SK-N-SH (cell line): ENCODE results near the gene KCNQ2. TPM values are rescaled to one million over a fixed set of nuclear protein-coding genes. Genes with fewer than 3 reads are reported as not detected.

Experiments
- CTCF ChIA-PET: fragments of 300-600, 350-600 bp; formaldehyde crosslinking; extraction: SDS; loops from one replicate; lab custom pipeline; 2021; lab: Yijun Ruan, JAX
- POLR2A ChIA-PET: fragments of 350-600 bp; sonication (Branson Sonifier 250); formaldehyde crosslinking; extraction: SDS; loops from one replicate; lab custom pipeline; 2020; ENCODE audit warnings: antibody characterized with exemption, inconsistent platforms; lab: Yijun Ruan, JAX
- DNase-seq: peaks from one replicate; pipeline ENCODE4 v3.0.0; 2012
- H2AFZ ChIP-seq: fragments of 200-600 bp; sonication (generic); 2 replicates; pipeline ENCODE4 v1.8.1; 2016; ENCODE audit warnings: antibody characterized with exemption, mild to moderate bottlenecking, low read depth
- H3F3A ChIP-seq: fragments of 200-600 bp; sonication (generic); replicated peaks from 2 replicates; pipeline ENCODE3; 2016; ENCODE audit warnings: antibody characterized with exemption, mild to moderate bottlenecking; ENCODE audit not compliant: insufficient read depth
- H3K27ac ChIP-seq, 2 experiments: fragments of 200-500 bp in 1 of 2; fragments of 200-600 bp in 1 of 2; sonication (Bioruptor generic) in 1 of 2; sonication (generic), shearing (Covaris generic) in 1 of 2; 2 replicates each; pipeline versions ENCODE4 v1.5.1 to v1.6.1; 2014 to 2016; ENCODE audit warnings: low read depth in 2 of 2, inconsistent platforms in 1 of 2, low read length in 1 of 2, mild to moderate bottlenecking in 1 of 2, mixed read lengths in 1 of 2
- H3K27me3 ChIP-seq: fragments of 200-600 bp; sonication (generic), shearing (Covaris generic); 2 replicates; pipeline ENCODE4 v1.6.1; 2016; ENCODE audit warnings: mixed run types; ENCODE audit not compliant: insufficient read depth
- H3K36me3 ChIP-seq, 2 experiments: fragments of 200-500 bp in 1 of 2; fragments of 200-600 bp in 1 of 2; sonication (Bioruptor generic) in 1 of 2; sonication (generic) in 1 of 2; replicated peaks in 1 of 2; 2 replicates each; pipeline versions ENCODE3 to v1.5.1; 2014 to 2016; ENCODE audit warnings: low read length in 1 of 2, mild to moderate bottlenecking in 1 of 2; ENCODE audit not compliant: insufficient read depth in 2 of 2, control insufficient read depth in 1 of 2
- H3K4me1 ChIP-seq, 2 experiments: fragments of 200-500 bp in 1 of 2; fragments of 200-600 bp in 1 of 2; sonication (Bioruptor generic) in 1 of 2; sonication (generic), shearing (Covaris generic) in 1 of 2; 2 replicates each; pipeline versions ENCODE4 v1.5.1 to v1.6.1; 2014 to 2016; ENCODE audit warnings: low read depth in 1 of 2, low read length in 1 of 2, mixed run types in 1 of 2; ENCODE audit not compliant: insufficient read depth in 2 of 2, control insufficient read depth in 1 of 2
- H3K4me2 ChIP-seq: fragments of 200-600 bp; sonication (generic), shearing (Covaris generic); 2 replicates; pipeline ENCODE4 v1.6.1; 2017; ENCODE audit warnings: mixed run types
- H3K4me3 ChIP-seq, 2 experiments: fragments of 200-500 bp in 1 of 2; fragments of 200-600 bp in 1 of 2; sonication (Bioruptor generic) in 1 of 2; sonication (generic), shearing (Covaris generic) in 1 of 2; 2 replicates each; pipeline versions ENCODE4 v1.5.1 to v1.8.1; 2014 to 2016; ENCODE audit warnings: low read depth in 2 of 2, inconsistent platforms in 1 of 2, low read length in 1 of 2, mild to moderate bottlenecking in 1 of 2, mixed read lengths in 1 of 2, moderate library complexity in 1 of 2
- H3K79me2 ChIP-seq: fragments of 200-600 bp; sonication (generic); 2 replicates; pipeline ENCODE4 v1.8.1; 2017; ENCODE audit warnings: mild to moderate bottlenecking; ENCODE audit not compliant: insufficient read depth
- H3K9ac ChIP-seq: fragments of 200-600 bp; sonication (generic); 2 replicates; pipeline ENCODE4 v1.6.1; 2017; ENCODE audit warnings: mixed run types
- H3K9me2 ChIP-seq: fragments of 200-600 bp; sonication (generic); 2 replicates; pipeline ENCODE4 v1.6.1; 2017; ENCODE audit warnings: mixed run types
- H3K9me3 ChIP-seq: fragments of 200-600 bp; sonication (generic); 2 replicates; pipeline ENCODE4 v1.6.1; 2017; ENCODE audit warnings: mixed run types, mild to moderate bottlenecking, moderate library complexity
- H4K20me1 ChIP-seq: fragments of 200-600 bp; sonication (generic); 2 replicates; pipeline ENCODE4 v1.6.1; 2017; ENCODE audit warnings: mild to moderate bottlenecking, mixed run types; ENCODE audit not compliant: insufficient read depth
- ELF1 ChIP-seq: IDR thresholded peaks from 2 replicates; pipeline ENCODE4 v1.4.0; 2012
- FOXJ3 ChIP-seq: sonication (generic); formaldehyde crosslinking; IDR thresholded peaks from 2 replicates; pipeline ENCODE4 v1.5.1; 2020; ENCODE audit warnings: mild to moderate bottlenecking, missing genetic modification reagents
- FOXM1 ChIP-seq: IDR thresholded peaks from 2 replicates; pipeline ENCODE4 v1.4.0; 2012; ENCODE audit warnings: low read depth, mild to moderate bottlenecking
- GABPA ChIP-seq: IDR thresholded peaks from 2 replicates; pipeline ENCODE4 v1.4.0; 2012; ENCODE audit warnings: low read depth, mild to moderate bottlenecking
- GATA2 ChIP-seq: sonication (generic); formaldehyde crosslinking; IDR thresholded peaks from 2 replicates; pipeline ENCODE4 v1.5.0; 2020; ENCODE audit warnings: mild to moderate bottlenecking, missing genetic modification reagents
- JUND ChIP-seq: IDR thresholded peaks from 2 replicates; pipeline ENCODE4 v1.4.0; 2012
- MEF2A ChIP-seq: IDR thresholded peaks from 2 replicates; pipeline ENCODE4 v1.4.0; 2012; ENCODE audit warnings: low read depth, borderline replicate concordance
- MXI1 ChIP-seq: IDR thresholded peaks from 2 replicates; pipeline ENCODE4 v1.6.1; 2012; ENCODE audit warnings: mild to moderate bottlenecking, low read depth, low read length, improper control_type of control experiment
- NFIC ChIP-seq: IDR thresholded peaks from 2 replicates; pipeline ENCODE4 v1.4.0; 2012; ENCODE audit warnings: borderline replicate concordance
- POLR2AphosphoS5 ChIP-seq: IDR thresholded peaks from 2 replicates; pipeline ENCODE4 v1.6.1; 2012; ENCODE audit warnings: low read depth, low read length
- RCOR1 ChIP-seq: fragments of 150-350 bp; IDR thresholded peaks from 2 replicates; pipeline ENCODE4 v1.6.1; 2017; ENCODE audit warnings: antibody characterized with exemption, low read length
- RXRA ChIP-seq: IDR thresholded peaks from 2 replicates; pipeline ENCODE4 v1.4.0; 2012; ENCODE audit warnings: low read depth, mild to moderate bottlenecking, borderline replicate concordance
- SIN3A ChIP-seq: IDR thresholded peaks from 2 replicates; pipeline ENCODE4 v1.6.1; 2012; ENCODE audit warnings: low read depth, mild to moderate bottlenecking, low read length, moderate library complexity, borderline replicate concordance
- TAF1 ChIP-seq: IDR thresholded peaks from 2 replicates; pipeline ENCODE4 v1.6.1; 2012; ENCODE audit warnings: low read depth, mild to moderate bottlenecking, low read length, moderate library complexity, borderline replicate concordance
- WGBS: methylation state at CpG from one replicate; pipeline ENCODE4 v1.1.6; 2017; ENCODE audit warnings: low lambda C conversion rate; 5-methylcytosine and 5-hydroxymethylcytosine counted together
- polyA plus RNA-seq, 3 experiments: library from polyadenylated mRNA; depleted of rRNA; stranded (reverse); fragments of >200 nt; gene quantifications; 2 replicates each; pipeline ENCODE4 v1.2.3, GENCODE V29; 2012
- TF ChIP-seq, protein P1 (sequence below): IDR thresholded peaks from 2 replicates; pipeline ENCODE4 v1.4.0; 2012; ENCODE audit warnings: low read depth, borderline replicate concordance
- TF ChIP-seq, protein P2 (sequence below): fragments of 200-600 bp; sonication (generic); IDR thresholded peaks from 2 replicates; pipeline ENCODE4 v1.6.1; 2017; ENCODE audit warnings: antibody characterized with exemption, mild to moderate bottlenecking, moderate library complexity
- TF ChIP-seq, protein P3 (sequence below): fragments of 150-350 bp; IDR thresholded peaks from 2 replicates; pipeline ENCODE4 v1.6.1; 2017; ENCODE audit warnings: antibody characterized with exemption, low read length, low read depth, borderline replicate concordance
- TF ChIP-seq, protein P4 (sequence below): IDR thresholded peaks from 2 replicates; pipeline ENCODE4 v1.4.0; 2012; ENCODE audit warnings: low read depth, borderline replicate concordance

KCNQ2 gene
- polyA plus RNA-seq, 1 of the 3 experiments (the other 2 are of a cell fraction) = 3.9 TPM

DNA sequence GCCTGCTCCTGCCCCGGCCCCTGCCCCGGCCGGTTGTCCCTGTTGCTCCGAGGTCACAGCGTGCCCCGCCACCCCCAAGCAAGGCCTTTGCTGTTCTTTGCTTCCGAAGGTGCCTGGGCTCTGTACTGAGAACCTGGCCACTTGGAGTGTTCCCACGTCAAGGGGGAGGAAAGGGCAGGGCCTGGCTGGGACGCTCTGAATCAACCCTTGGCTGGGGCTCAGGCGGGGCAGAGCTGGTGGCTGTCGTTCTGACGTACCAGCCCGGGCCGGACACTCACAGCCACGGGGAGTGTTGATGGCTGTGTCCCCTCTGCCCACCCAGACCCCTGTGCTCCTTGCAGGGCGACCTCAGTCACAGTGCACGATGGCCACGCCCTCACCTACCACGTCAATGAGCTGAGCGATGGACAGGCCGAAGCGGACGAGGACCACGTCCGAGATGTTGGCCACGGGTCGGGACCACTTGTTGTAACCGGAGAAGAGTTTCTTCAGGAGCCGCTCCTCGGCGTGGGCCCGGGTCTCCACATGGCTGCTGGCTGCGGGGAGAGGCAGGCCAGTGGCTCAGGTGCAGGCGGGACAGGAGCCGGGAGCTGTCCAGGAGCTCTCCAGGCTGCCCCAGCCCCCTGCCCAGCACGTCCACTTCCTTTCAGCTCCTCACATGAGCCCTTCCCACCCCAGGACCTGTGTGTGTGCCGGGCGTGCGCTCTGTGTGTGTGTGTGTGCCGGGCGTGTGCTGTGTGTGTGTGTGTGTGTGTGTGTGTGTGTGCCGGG is 113.1 kb downstream of the KCNQ2 start:
- Histone ChIP-seq H3K9ac (no peak overlapping the region), H3K9me3 (no peaks in the 10 kb centered on the region), H3K27ac (no peak overlapping the region), H4K20me1 (no peaks in the 10 kb centered on the region), H3K36me3 (no peaks in the 10 kb centered on the region), H3K4me1 (no peaks in the 10 kb centered on the region), H3K79me2 (no peaks in the 10 kb centered on the region), H2AFZ (no peak overlapping the region), H3K4me3 (no peak overlapping the region), H3K27me3 (no peaks in the 10 kb centered on the region), H3F3A (no peaks in the 10 kb centered on the region), H3K9me2 (no peaks in the 10 kb centered on the region), H3K4me2 (no peak overlapping the region)
- DNase-seq = no peak
- ChIA-PET CTCF (interaction anchor here (4.9 to 7.3 kb wide), 2 partner anchors 22 to 51 kb away, joined by 30 to 39 read pairs; no protein-coding TSS in a partner anchor), POLR2A (no interaction called here)
- TF ChIP-seq FOXM1 = no peak
- TF ChIP-seq, protein P1, sequence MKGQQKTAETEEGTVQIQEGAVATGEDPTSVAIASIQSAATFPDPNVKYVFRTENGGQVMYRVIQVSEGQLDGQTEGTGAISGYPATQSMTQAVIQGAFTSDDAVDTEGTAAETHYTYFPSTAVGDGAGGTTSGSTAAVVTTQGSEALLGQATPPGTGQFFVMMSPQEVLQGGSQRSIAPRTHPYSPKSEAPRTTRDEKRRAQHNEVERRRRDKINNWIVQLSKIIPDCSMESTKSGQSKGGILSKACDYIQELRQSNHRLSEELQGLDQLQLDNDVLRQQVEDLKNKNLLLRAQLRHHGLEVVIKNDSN = no peak
- no peak for TF ChIP-seq POLR2AphosphoS5
- no peak for TF ChIP-seq GATA2
- no peak for TF ChIP-seq ELF1
- TF ChIP-seq, protein P2, sequence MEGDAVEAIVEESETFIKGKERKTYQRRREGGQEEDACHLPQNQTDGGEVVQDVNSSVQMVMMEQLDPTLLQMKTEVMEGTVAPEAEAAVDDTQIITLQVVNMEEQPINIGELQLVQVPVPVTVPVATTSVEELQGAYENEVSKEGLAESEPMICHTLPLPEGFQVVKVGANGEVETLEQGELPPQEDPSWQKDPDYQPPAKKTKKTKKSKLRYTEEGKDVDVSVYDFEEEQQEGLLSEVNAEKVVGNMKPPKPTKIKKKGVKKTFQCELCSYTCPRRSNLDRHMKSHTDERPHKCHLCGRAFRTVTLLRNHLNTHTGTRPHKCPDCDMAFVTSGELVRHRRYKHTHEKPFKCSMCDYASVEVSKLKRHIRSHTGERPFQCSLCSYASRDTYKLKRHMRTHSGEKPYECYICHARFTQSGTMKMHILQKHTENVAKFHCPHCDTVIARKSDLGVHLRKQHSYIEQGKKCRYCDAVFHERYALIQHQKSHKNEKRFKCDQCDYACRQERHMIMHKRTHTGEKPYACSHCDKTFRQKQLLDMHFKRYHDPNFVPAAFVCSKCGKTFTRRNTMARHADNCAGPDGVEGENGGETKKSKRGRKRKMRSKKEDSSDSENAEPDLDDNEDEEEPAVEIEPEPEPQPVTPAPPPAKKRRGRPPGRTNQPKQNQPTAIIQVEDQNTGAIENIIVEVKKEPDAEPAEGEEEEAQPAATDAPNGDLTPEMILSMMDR = no peak
- TF ChIP-seq FOXJ3 (CRISPR knock-in tag) = no peak
- TF ChIP-seq NFIC = no peak
- no peak for TF ChIP-seq TAF1
- no peak for TF ChIP-seq RXRA
- TF ChIP-seq, protein P3, sequence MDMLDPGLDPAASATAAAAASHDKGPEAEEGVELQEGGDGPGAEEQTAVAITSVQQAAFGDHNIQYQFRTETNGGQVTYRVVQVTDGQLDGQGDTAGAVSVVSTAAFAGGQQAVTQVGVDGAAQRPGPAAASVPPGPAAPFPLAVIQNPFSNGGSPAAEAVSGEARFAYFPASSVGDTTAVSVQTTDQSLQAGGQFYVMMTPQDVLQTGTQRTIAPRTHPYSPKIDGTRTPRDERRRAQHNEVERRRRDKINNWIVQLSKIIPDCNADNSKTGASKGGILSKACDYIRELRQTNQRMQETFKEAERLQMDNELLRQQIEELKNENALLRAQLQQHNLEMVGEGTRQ = no peak
- no peak for TF ChIP-seq MXI1
- TF ChIP-seq, protein P4, sequence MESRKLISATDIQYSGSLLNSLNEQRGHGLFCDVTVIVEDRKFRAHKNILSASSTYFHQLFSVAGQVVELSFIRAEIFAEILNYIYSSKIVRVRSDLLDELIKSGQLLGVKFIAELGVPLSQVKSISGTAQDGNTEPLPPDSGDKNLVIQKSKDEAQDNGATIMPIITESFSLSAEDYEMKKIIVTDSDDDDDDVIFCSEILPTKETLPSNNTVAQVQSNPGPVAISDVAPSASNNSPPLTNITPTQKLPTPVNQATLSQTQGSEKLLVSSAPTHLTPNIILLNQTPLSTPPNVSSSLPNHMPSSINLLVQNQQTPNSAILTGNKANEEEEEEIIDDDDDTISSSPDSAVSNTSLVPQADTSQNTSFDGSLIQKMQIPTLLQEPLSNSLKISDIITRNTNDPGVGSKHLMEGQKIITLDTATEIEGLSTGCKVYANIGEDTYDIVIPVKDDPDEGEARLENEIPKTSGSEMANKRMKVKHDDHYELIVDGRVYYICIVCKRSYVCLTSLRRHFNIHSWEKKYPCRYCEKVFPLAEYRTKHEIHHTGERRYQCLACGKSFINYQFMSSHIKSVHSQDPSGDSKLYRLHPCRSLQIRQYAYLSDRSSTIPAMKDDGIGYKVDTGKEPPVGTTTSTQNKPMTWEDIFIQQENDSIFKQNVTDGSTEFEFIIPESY = no peak
- no peak for TF ChIP-seq SIN3A
- TF ChIP-seq GABPA = no peak
- no peak for TF ChIP-seq MEF2A
- TF ChIP-seq RCOR1 = no peak
- no peak for TF ChIP-seq JUND
- 80% methylated on average over 21 of the region's 42 CpGs for WGBS
